GM19238 (cell line): ENCODE data around the gene TP53INP2.
"Not testable (repeated sequence)": the region's sequence is repeated elsewhere in the genome, so short reads cannot be mapped to it uniquely, and the experiment has no call there.

Experiments
- DNase-seq: peaks from one replicate; pipeline ENCODE4 v3.0.0; 2011; ENCODE audit warnings: low spot score; ENCODE audit not compliant: insufficient read length

The TP53INP2 gene

GRCh38 chr20:34705397-34706301 is 1.5 kb downstream of the TP53INP2 start:
- DNase-seq, result no peak

GRCh38 chr20:34706302-34706875 is 2.2 kb downstream of the TP53INP2 start:
- no peak for DNase-seq

GRCh38 chr20:34706912-34707784 is 3.0 kb downstream of the TP53INP2 start:
- DNase-seq, result no peak

- no peak for DNase-seq
These were observed 4.5 kb downstream of the TP53INP2 start for GRCh38 chr20:34708621-34709043.

GRCh38 chr20:34709044-34709830 is 5.1 kb downstream of the TP53INP2 start:
- DNase-seq, result peak; percentile 82

GRCh38 chr20:34709831-34710567 is 5.9 kb downstream of the TP53INP2 start:
- peak; percentile 56 for DNase-seq

GRCh38 chr20:34710568-34710839 is 6.4 kb downstream of the TP53INP2 start:
- no peak for DNase-seq

GRCh38 chr20:34710861-34711574 is 6.9 kb downstream of the TP53INP2 start:
- DNase-seq, result no peak

GRCh38 chr20:34711813-34712430 is 7.8 kb downstream of the TP53INP2 start:
- no peak for DNase-seq

- DNase-seq, result no peak
These were observed 8.5 kb downstream of the TP53INP2 start for GRCh38 chr20:34712525-34713192.

- no peak for DNase-seq
These were observed 9.2 kb downstream of the TP53INP2 start for GRCh38 chr20:34713194-34713943.

GRCh38 chr20:34713944-34714515 is 9.9 kb downstream of the TP53INP2 start:
- not testable (repeated sequence) for DNase-seq

GRCh38 chr20:34715384-34715783 is 11.2 kb downstream of the TP53INP2 start:
- DNase-seq, result no peak

- no peak for DNase-seq
These were observed 12.7 kb downstream of the TP53INP2 start for GRCh38 chr20:34716921-34717229.

GRCh38 chr20:34717230-34718095 is 13.3 kb downstream of the TP53INP2 start:
- no peak for DNase-seq

GRCh38 chr20:34719242-34720017 is 15.3 kb downstream of the TP53INP2 start:
- not testable (repeated sequence) for DNase-seq
